ENCODE results near the gene CWC25. TPM values are rescaled to one million over a fixed set of nuclear protein-coding genes. Genes with fewer than 3 reads are reported as not detected.

Gene CWC25
- total and polyA plus RNA-seq, 9 of the 15 experiments (the other 6 are each of a cell fraction or from before 2014, with no cell fraction given): 16.5 to 27.4 (median 23.0) TPM

- no peak for TF ChIP-seq USF1 (CRISPR knock-in tag; IDR thresholded peaks at IDR 0.05)
- TF ChIP-seq ZNF41 (CRISPR knock-in tag; conservative IDR thresholded peaks at IDR 0.05): no peak
- no peak for TF ChIP-seq GATA2 (CRISPR knock-in tag; IDR thresholded peaks at IDR 0.05)
- TF ChIP-seq ZFPM2 (CRISPR knock-in tag; IDR thresholded peaks at IDR 0.05): no peak
- no peak for TF ChIP-seq MCM3 (IDR thresholded peaks at IDR 0.05)
- TF ChIP-seq DACH1 (IDR thresholded peaks at IDR 0.05; ENCODE audit: partially characterized antibody): no peak
- TF ChIP-seq ZNF449 (CRISPR knock-in tag; IDR thresholded peaks at IDR 0.05): no peak
- peak; percentile 70 for TF ChIP-seq EGR1 (conservative IDR thresholded peaks at IDR 0.05)
- no peak for TF ChIP-seq FOXP4 (CRISPR knock-in tag; IDR thresholded peaks at IDR 0.05; ENCODE audit: borderline replicate concordance)
- TF ChIP-seq RUNX1 (IDR thresholded peaks at IDR 0.05; ENCODE audit: low read depth): no peak
- TF ChIP-seq MBD2 (IDR thresholded peaks at IDR 0.05; ENCODE audit: borderline replicate concordance, low read depth): peak; percentile 53; the same call in 1 of the 2 replicates
- TF ChIP-seq KLF16 (IDR thresholded peaks at IDR 0.05): no peak
- peak; percentile 72; the same call in 1 of the 2 replicates for TF ChIP-seq EP300 (IDR thresholded peaks at IDR 0.05; ENCODE audit: low read length)
- TF ChIP-seq MYBL2 (IDR thresholded peaks at IDR 0.05; ENCODE audit: low read depth): no peak
- no peak for TF ChIP-seq MYBL2 (CRISPR knock-in tag; IDR thresholded peaks at IDR 0.05; ENCODE audit: borderline replicate concordance)
- TF ChIP-seq SRSF1 (IDR thresholded peaks at IDR 0.05; ENCODE audit: low read depth, low read length): no peak
- peak; percentile 66; the same call in 1 of the 2 replicates for TF ChIP-seq ATF7 (IDR thresholded peaks at IDR 0.05)
- no peak for TF ChIP-seq RBBP5 (IDR thresholded peaks at IDR 0.05; ENCODE audit: borderline replicate concordance, insufficient read depth, low read length, poor library complexity, severe bottlenecking)
These were observed 46.3 kb upstream of the CWC25 start (continued) for GRCh38 chr17:38871247-38872015.

Data from K562 (cell line).